ENCODE data around the gene PRPS1L1. TPM values are rescaled to one million over a fixed set of nuclear protein-coding genes. Genes with fewer than 3 reads are reported as not detected.

PRPS1L1 gene
- total and polyA plus RNA-seq, 2 of the 8 experiments (the other 6 are each of a cell fraction or from before 2014, with no cell fraction given): not detected

DNA sequence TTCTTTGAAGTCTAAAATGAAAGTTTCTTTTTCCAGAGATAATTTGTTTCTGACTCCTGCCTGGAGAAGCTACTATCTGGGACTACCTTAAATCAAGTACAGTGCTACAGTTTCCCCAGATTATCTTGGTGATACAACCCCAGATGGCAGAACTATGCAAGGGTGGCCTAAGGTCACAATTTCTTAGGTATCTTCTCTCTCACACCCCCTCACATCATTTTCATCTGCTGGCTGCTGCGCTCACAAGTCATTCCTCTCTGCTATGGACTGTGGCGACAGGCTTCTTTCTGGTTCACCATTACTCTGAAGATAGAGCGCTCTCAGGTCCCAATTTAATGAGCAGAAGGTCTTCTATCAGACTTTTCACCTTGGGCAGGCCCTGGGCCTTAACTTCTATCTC is 9.1 kb upstream of the PRPS1L1 start (continued):
- TF ChIP-seq CHD7 (IDR thresholded peaks at IDR 0.05; ENCODE audit: insufficient replicate concordance, low read length) (no peak), BCL11A (IDR thresholded peaks at IDR 0.05; ENCODE audit: low read depth in 2 of 2, low read length in 2 of 2) (no peak), BRCA1 (IDR thresholded peaks at IDR 0.05; ENCODE audit: low read depth, low read length) (no peak), SP1 (IDR thresholded peaks at IDR 0.05; ENCODE audit: low read depth, low read length) (no peak), SIX5 (IDR thresholded peaks at IDR 0.05; ENCODE audit: low read depth, low read length) (no peak), SRF (IDR thresholded peaks at IDR 0.05; ENCODE audit: low read depth, low read length) (no peak), SIN3A (conservative IDR thresholded peaks at IDR 0.05 in 1 of 2, IDR thresholded peaks at IDR 0.05 in 1 of 2; ENCODE audit: low read depth in 1 of 2, low read length in 2 of 2) (no peak)
- TF ChIP-seq, protein P1, sequence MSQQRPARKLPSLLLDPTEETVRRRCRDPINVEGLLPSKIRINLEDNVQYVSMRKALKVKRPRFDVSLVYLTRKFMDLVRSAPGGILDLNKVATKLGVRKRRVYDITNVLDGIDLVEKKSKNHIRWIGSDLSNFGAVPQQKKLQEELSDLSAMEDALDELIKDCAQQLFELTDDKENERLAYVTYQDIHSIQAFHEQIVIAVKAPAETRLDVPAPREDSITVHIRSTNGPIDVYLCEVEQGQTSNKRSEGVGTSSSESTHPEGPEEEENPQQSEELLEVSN (IDR thresholded peaks at IDR 0.05): no peak
